Adrenal gland (tissue), 5 donors: ENCODE data around the gene LACTBL1.

Source experiments
- CTCF ChIP-seq, 6 experiments: fragments of 450-650 bp in 4 of 6; fragments of 200-600 bp in 2 of 6; sonication (generic) in 1 of 6; IDR thresholded peaks; 1 replicate in 5 of 6; 2 replicates in 1 of 6; pipeline versions ENCODE4 v1.5.1 to v1.8.0; 2016 to 2021; ENCODE audit warnings: antibody characterized with exemption in 6 of 6, mild to moderate bottlenecking in 2 of 6, moderate library complexity in 1 of 6
- POLR2A ChIP-seq, 2 donors: fragments of 450-650 bp; IDR thresholded peaks; one replicate each; pipeline ENCODE4 v1.6.1; 2017; ENCODE audit warnings: antibody characterized with exemption in 2 of 2, mild to moderate bottlenecking in 2 of 2, moderate library complexity in 1 of 2
- donor health status: DM: no; HTN: no; CAD: no.

GRCh38 chr1:22921452-22922126, 51.1 kb downstream of the LACTBL1 start:
- TF ChIP-seq POLR2A (IDR thresholded peaks at IDR 0.05) (no peak), CTCF (IDR thresholded peaks at IDR 0.05) (no peak)
